Measurements from ENCODE around the gene INPP5D.

DNA sequence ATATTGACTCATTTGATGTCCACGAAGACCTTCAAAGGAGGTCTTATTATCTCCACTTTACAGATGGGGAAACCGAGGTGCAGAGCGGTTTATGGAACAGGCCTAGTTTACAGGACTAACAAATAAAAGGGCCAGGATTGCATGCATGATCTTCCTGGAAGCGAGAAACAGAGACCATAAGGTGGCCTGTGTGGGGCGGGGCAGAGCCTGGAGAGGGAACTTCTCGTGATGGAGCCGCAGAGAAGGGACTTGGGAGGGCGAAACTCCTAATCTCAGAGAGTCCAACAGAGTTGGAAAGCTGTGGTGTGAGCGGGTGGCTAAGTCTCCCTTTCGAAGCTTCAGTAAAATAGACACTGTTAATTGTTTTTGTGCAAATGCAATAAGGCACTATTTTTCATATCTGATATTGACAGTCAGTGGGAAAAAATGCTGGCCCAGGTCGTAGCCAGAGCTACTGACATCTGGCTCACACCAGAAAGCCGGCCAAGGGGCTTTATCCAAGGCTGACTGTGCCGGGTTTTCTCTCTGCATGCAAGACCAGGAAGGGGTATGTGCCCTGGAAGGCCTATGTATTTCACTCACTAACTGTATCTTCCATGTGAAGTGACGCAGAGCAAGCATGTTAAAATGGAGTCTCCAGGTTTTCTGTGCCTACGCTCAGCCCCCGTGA is 4.5 kb downstream of the INPP5D start:
- TF ChIP-seq TAF1 (IDR thresholded peaks at IDR 0.05; ENCODE audit: low read depth), result no peak
- no peak for TF ChIP-seq CREB1 (IDR thresholded peaks at IDR 0.05; ENCODE audit: low read depth)
- TF ChIP-seq RAD21 (IDR thresholded peaks at IDR 0.05; ENCODE audit: low read depth), result no peak
- TF ChIP-seq, protein P1, sequence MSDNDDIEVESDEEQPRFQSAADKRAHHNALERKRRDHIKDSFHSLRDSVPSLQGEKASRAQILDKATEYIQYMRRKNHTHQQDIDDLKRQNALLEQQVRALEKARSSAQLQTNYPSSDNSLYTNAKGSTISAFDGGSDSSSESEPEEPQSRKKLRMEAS (IDR thresholded peaks at IDR 0.05), result no peak
- no peak for TF ChIP-seq ZBTB7A (IDR thresholded peaks at IDR 0.05; ENCODE audit: low read depth)
- TF ChIP-seq EGR1 (IDR thresholded peaks at IDR 0.05), result no peak
- TF ChIP-seq, protein P2, sequence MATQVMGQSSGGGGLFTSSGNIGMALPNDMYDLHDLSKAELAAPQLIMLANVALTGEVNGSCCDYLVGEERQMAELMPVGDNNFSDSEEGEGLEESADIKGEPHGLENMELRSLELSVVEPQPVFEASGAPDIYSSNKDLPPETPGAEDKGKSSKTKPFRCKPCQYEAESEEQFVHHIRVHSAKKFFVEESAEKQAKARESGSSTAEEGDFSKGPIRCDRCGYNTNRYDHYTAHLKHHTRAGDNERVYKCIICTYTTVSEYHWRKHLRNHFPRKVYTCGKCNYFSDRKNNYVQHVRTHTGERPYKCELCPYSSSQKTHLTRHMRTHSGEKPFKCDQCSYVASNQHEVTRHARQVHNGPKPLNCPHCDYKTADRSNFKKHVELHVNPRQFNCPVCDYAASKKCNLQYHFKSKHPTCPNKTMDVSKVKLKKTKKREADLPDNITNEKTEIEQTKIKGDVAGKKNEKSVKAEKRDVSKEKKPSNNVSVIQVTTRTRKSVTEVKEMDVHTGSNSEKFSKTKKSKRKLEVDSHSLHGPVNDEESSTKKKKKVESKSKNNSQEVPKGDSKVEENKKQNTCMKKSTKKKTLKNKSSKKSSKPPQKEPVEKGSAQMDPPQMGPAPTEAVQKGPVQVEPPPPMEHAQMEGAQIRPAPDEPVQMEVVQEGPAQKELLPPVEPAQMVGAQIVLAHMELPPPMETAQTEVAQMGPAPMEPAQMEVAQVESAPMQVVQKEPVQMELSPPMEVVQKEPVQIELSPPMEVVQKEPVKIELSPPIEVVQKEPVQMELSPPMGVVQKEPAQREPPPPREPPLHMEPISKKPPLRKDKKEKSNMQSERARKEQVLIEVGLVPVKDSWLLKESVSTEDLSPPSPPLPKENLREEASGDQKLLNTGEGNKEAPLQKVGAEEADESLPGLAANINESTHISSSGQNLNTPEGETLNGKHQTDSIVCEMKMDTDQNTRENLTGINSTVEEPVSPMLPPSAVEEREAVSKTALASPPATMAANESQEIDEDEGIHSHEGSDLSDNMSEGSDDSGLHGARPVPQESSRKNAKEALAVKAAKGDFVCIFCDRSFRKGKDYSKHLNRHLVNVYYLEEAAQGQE (IDR thresholded peaks at IDR 0.05; ENCODE audit: low read depth), result no peak
- TF ChIP-seq FOXM1 (IDR thresholded peaks at IDR 0.05; ENCODE audit: borderline replicate concordance, low read depth), result no peak
- no peak for TF ChIP-seq EP300 (IDR thresholded peaks at IDR 0.05; ENCODE audit: borderline replicate concordance)
- no peak for TF ChIP-seq YY1 (IDR thresholded peaks at IDR 0.05; ENCODE audit: low read depth)
- TF ChIP-seq, protein P3, sequence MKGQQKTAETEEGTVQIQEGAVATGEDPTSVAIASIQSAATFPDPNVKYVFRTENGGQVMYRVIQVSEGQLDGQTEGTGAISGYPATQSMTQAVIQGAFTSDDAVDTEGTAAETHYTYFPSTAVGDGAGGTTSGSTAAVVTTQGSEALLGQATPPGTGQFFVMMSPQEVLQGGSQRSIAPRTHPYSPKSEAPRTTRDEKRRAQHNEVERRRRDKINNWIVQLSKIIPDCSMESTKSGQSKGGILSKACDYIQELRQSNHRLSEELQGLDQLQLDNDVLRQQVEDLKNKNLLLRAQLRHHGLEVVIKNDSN (IDR thresholded peaks at IDR 0.05), result no peak
- TF ChIP-seq CEBPB (IDR thresholded peaks at IDR 0.05), result no peak
- TF ChIP-seq TEAD4 (IDR thresholded peaks at IDR 0.05), result no peak
